K562 (cell line): Measurements from ENCODE around the gene HOXB6. TPM values are rescaled to one million over a fixed set of nuclear protein-coding genes. Genes with fewer than 3 reads are reported as not detected.

ENCODE experiments used
- ATAC-seq: fragments of 200-7000 bp; cut with Tn5 transposase; 3 replicates; pipeline ENCODE4 v1.9.1; 2020; ENCODE audit warnings: moderate library complexity
- BruUV-seq: library from RNA; stranded (reverse); fragments of 400-500 nt; replicated peaks from 2 replicates; lab custom pipeline; 2021; lab: Mats Ljungman, UMichigan
- CTCF ChIA-PET: fragments of 300-600 bp; formaldehyde crosslinking; extraction: SDS; loops from one replicate; lab custom pipeline; 2021; ENCODE audit warnings: low intra/inter-chr PET ratio; lab: Yijun Ruan, JAX
- POLR2A ChIA-PET: fragments of 300-600, 350-650 bp; sonication (Branson Sonifier 250); formaldehyde crosslinking; extraction: SDS; loops from one replicate; lab custom pipeline; 2021; ENCODE audit warnings: antibody characterized with exemption, inconsistent platforms; lab: Yijun Ruan, JAX
- DNase-seq, 4 experiments: peaks; one replicate each; pipeline versions ENCODE4 v3.0.0 to v3.0.0-alpha.2; 2011 to 2018; ENCODE audit warnings: low spot score in 3 of 4, mixed read lengths in 3 of 4; ENCODE audit errors: extremely low read depth in 1 of 4
- FAIRE-seq: peaks from 2 replicates; lab custom pipeline; 2011; peaks lifted over from hg19 to GRCh38; lab: Jason Lieb, UNC
- H2AFZ ChIP-seq: 2 replicates; pipeline ENCODE4 v1.6.0; 2011; ENCODE audit warnings: low read depth, low read length, control low read depth, inconsistent platforms
- H3K27ac ChIP-seq: fragments of 200-600 bp; 3 replicates; pipeline ENCODE4 v1.8.0; 2011; ENCODE audit warnings: low read depth, mild to moderate bottlenecking, control low read depth, inconsistent platforms, low read length, moderate library complexity, mixed read lengths; ENCODE audit errors: extremely low read depth
- H3K27me3 ChIP-seq, 2 experiments: fragments of 300-600 bp in 1 of 2; 2 replicates in 1 of 2; 3 replicates in 1 of 2; pipeline versions ENCODE4 v1.6.0 to v1.8.0; 2011; ENCODE audit warnings: inconsistent platforms in 2 of 2, low read length in 2 of 2, mild to moderate bottlenecking in 1 of 2, mixed read lengths in 1 of 2, moderate library complexity in 1 of 2; ENCODE audit not compliant: control insufficient read depth in 2 of 2, insufficient read depth in 2 of 2
- H3K36me3 ChIP-seq: fragments of 300-600 bp; 3 replicates; pipeline ENCODE4 v1.8.0; 2011; ENCODE audit warnings: mild to moderate bottlenecking, low read length, inconsistent platforms; ENCODE audit not compliant: control insufficient read depth, insufficient read depth
- H3K4me1 ChIP-seq, 2 experiments: fragments of 200-600 bp in 1 of 2; replicated peaks in 1 of 2; 2 replicates in 1 of 2; 3 replicates in 1 of 2; pipeline versions ENCODE4 v1.5.1 to v1.8.0; 2011; ENCODE audit warnings: inconsistent platforms in 2 of 2, low read length in 2 of 2, mild to moderate bottlenecking in 1 of 2, mixed read lengths in 1 of 2, moderate library complexity in 1 of 2; ENCODE audit not compliant: control insufficient read depth in 2 of 2, insufficient read depth in 2 of 2
- H3K4me2 ChIP-seq: 2 replicates; pipeline ENCODE4 v1.6.1; 2011; ENCODE audit warnings: low read length, control low read depth, inconsistent platforms, mixed read lengths; ENCODE audit not compliant: insufficient read depth
- H3K4me3 ChIP-seq: fragments of 200-600 bp; sonication (generic), shearing (Covaris generic); 2 replicates; pipeline ENCODE4 v1.5.1; 2016; ENCODE audit warnings: control low read depth, inconsistent platforms
- H3K79me2 ChIP-seq: fragments of 200-600 bp; 3 replicates; pipeline ENCODE4 v1.8.0; 2011; ENCODE audit warnings: low read length, inconsistent platforms; ENCODE audit not compliant: control insufficient read depth, insufficient read depth
- H3K9ac ChIP-seq, 2 experiments: 2 replicates each; pipeline versions ENCODE4 v1.6.0 to v1.6.1; 2011; ENCODE audit warnings: low read depth in 2 of 2, low read length in 2 of 2, control low read depth in 1 of 2, inconsistent platforms in 1 of 2, mild to moderate bottlenecking in 1 of 2, mixed read lengths in 1 of 2; ENCODE audit not compliant: insufficient read depth in 1 of 2
- H3K9me1 ChIP-seq: one replicate; pipeline ENCODE4 v1.6.0; 2011; ENCODE audit warnings: inconsistent platforms, mild to moderate bottlenecking, low read length, moderate library complexity; ENCODE audit not compliant: control insufficient read depth, insufficient read depth
- H3K9me3 ChIP-seq: replicated peaks from 2 replicates; pipeline ENCODE4 v1.5.1; 2011; ENCODE audit warnings: low read depth, low read length, inconsistent platforms; ENCODE audit not compliant: control insufficient read depth, insufficient read depth
- H4K20me1 ChIP-seq: replicated peaks from 2 replicates; pipeline ENCODE4 v1.6.1; 2011; ENCODE audit warnings: low read length, inconsistent platforms, mixed read lengths; ENCODE audit not compliant: control insufficient read depth, insufficient read depth
- CREB3 ChIP-seq: fragments of 450-650 bp; conservative IDR thresholded peaks from 2 replicates; pipeline ENCODE4 v1.6.1; 2016; ENCODE audit warnings: missing genetic modification characterization, low read depth, mild to moderate bottlenecking, missing compliant biosample characterization, moderate library complexity
- E2F3 ChIP-seq: fragments of 250-450 bp; sonication (Bioruptor Pico); IDR thresholded peaks from 2 replicates; pipeline ENCODE4 v1.4.0; 2020; ENCODE audit warnings: mild to moderate bottlenecking
- FOXA3 ChIP-seq, 2 experiments: fragments of 450-650 bp in 1 of 2; sonication (generic) in 1 of 2; formaldehyde crosslinking; IDR thresholded peaks in 1 of 2; conservative IDR thresholded peaks in 1 of 2; 2 replicates each; pipeline versions ENCODE4 v1.4.0 to v1.8.0; 2020 to 2022; ENCODE audit warnings: mild to moderate bottlenecking in 2 of 2, missing genetic modification reagents in 1 of 2
- ILF3 ChIP-seq: fragments of 450-650 bp; IDR thresholded peaks from 2 replicates; pipeline ENCODE4 v1.6.1; 2018; ENCODE audit warnings: antibody characterized with exemption, mild to moderate bottlenecking, moderate library complexity, borderline replicate concordance
- KHSRP ChIP-seq: fragments of 450-650 bp; IDR thresholded peaks from 2 replicates; pipeline ENCODE4 v1.6.1; 2017
- MTF1 ChIP-seq: fragments of 250-450 bp; sonication (Bioruptor Pico); IDR thresholded peaks from 2 replicates; pipeline ENCODE4 v1.9.0; 2021; ENCODE audit warnings: moderate library complexity, mild to moderate bottlenecking, inconsistent platforms, borderline replicate concordance
- MYNN ChIP-seq, 2 experiments: sonication (generic); formaldehyde crosslinking in 1 of 2; IDR thresholded peaks; 2 replicates each; pipeline versions ENCODE4 v1.5.0 to v1.6.1; 2016 to 2020; ENCODE audit warnings: antibody characterized with exemption in 1 of 2, missing genetic modification reagents in 1 of 2
- RAD21 ChIP-seq, 2 experiments: fragments of 250-450 bp in 1 of 2; fragments of 450-650 bp in 1 of 2; sonication (Bioruptor Pico) in 1 of 2; formaldehyde crosslinking in 1 of 2; IDR thresholded peaks in 1 of 2; conservative IDR thresholded peaks in 1 of 2; 2 replicates each; pipeline versions ENCODE4 v1.4.0 to v1.8.0; 2020 to 2022; ENCODE audit warnings: mild to moderate bottlenecking in 2 of 2, moderate library complexity in 1 of 2
- RBFOX2 ChIP-seq: fragments of 200-400 bp; formaldehyde crosslinking; IDR thresholded peaks from 2 replicates; pipeline ENCODE4 v1.6.1; 2017; ENCODE audit warnings: low read depth, mild to moderate bottlenecking, low read length, moderate library complexity
- RCOR1 ChIP-seq, 2 experiments: IDR thresholded peaks; 2 replicates each; pipeline ENCODE4 v1.6.1; 2012; ENCODE audit warnings: low read depth in 2 of 2, low read length in 2 of 2, borderline replicate concordance in 1 of 2, improper control_type of control experiment in 1 of 2
- VEZF1 ChIP-seq: fragments of 200-800 bp; sonication (Bioruptor generic); IDR thresholded peaks from 2 replicates; pipeline ENCODE4 v1.6.1; 2017; ENCODE audit warnings: missing genetic modification characterization, missing compliant biosample characterization
- ZNF75A ChIP-seq: fragments of 450-650 bp; formaldehyde crosslinking; IDR thresholded peaks from 2 replicates; pipeline ENCODE4 v1.4.0; 2020; ENCODE audit warnings: mild to moderate bottlenecking
- WGBS: fragments of 100-300 bp; shearing (Covaris generic); methylation state at CpG from one replicate; pipeline ENCODE4 v1.1.6; 2016; ENCODE audit warnings: low coverage, mixed read lengths; ENCODE audit not compliant: insufficient coverage; ENCODE audit errors: missing lambda C conversion rate; 5-methylcytosine and 5-hydroxymethylcytosine counted together
- in situ Hi-C: fragments of 300-500 bp; cut with MboI; formaldehyde crosslinking; loops from 4 replicates; pipeline ENCODE4 v1.15.0; 2018; ENCODE audit warnings: inconsistent platforms, mixed read lengths
- intact Hi-C: fragments of 100-400 bp; cut with micrococcal nuclease; formaldehyde crosslinking; loops from 2 replicates; pipeline ENCODE4 v1.14.2; 2022
- polyA plus RNA-seq, 8 experiments: library from polyadenylated mRNA; depleted of rRNA in 4 of 8; stranded (reverse) in 5 of 8; unstranded in 3 of 8; fragments of >200 nt; fragmentation: Nextera tagmentation in 2 of 8; fragmentation: Illumina TruSeq in 1 of 8; extraction: Ambion mirVana in 2 of 8; extraction: Trizol in 1 of 8; gene quantifications; 2 replicates each; pipeline versions ENCODE4 v1.2.1 to v1.2.3, GENCODE V29; 2011 to 2014; ENCODE audit warnings: inconsistent platforms in 1 of 8, missing spikeins in 1 of 8
- total RNA-seq, 7 experiments: library from RNA; depleted of rRNA in 6 of 7; stranded (reverse); fragments of >200 nt in 6 of 7; fragmentation: Illumina TruSeq in 2 of 7; extraction: Trizol in 2 of 7; gene quantifications; 2 replicates each; pipeline versions ENCODE4 v1.2.1 to v1.2.3, GENCODE V29; 2011 to 2021; ENCODE audit warnings: low replicate concordance in 1 of 7

HOXB6 gene
- total and polyA plus RNA-seq, 9 of the 15 experiments (the other 6 are each of a cell fraction or from before 2014, with no cell fraction given): 1.2 to 14.8 (median 4.9) TPM

GRCh38 chr17:48553190-48553547 is 51.6 kb downstream of the HOXB6 start:
- in situ Hi-C loops: no loop called here
- no peak for FAIRE-seq

GRCh38 chr17:48552466-48553189 is 52.2 kb downstream of the HOXB6 start:
- Histone ChIP-seq H3K36me3 (peaks cover 65% of the 10 kb centered on the region; the same call in 2 of the 3 replicates), H3K9ac (peak overlapping the region in 1 of 2 experiments; percentile 5; a peak in 1 of 4 replicates), H3K27ac (peak overlapping the region; percentile 1; the same call in 1 of the 3 replicates), H3K9me1 (no peaks in the 10 kb centered on the region), H3K4me2 (peak overlapping the region; percentile 18; the same call in 1 of the 2 replicates), H2AFZ (no peak overlapping the region), H3K4me1 (peaks cover 51 to 58% of the 10 kb centered on the region in 2 experiments), H3K4me3 (no peak overlapping the region), H4K20me1 (no peaks in the 10 kb centered on the region), H3K27me3 (no peaks in the 10 kb centered on the region), H3K9me3 (no peaks in the 10 kb centered on the region), H3K79me2 (peaks cover 68% of the 10 kb centered on the region)
- ChIA-PET POLR2A (interaction anchor here (0.5 to 0.9 kb wide), 2 partner anchors 18 to 35 kb away, joined by 3 read pairs; no protein-coding TSS in a partner anchor), CTCF (no interaction called here)
- BruUV-seq: no TSS peak
- no peak for DNase-seq
- 54% methylated on average over 2 of the region's 11 CpGs for WGBS
- FAIRE-seq: no peak
- in situ Hi-C loops (no loop called here), intact Hi-C loops (no loop called here)
- ATAC-seq: no peak
- TF ChIP-seq FOXA3 (CRISPR knock-in tag; conservative IDR thresholded peaks at IDR 0.05 in 1 of 2, IDR thresholded peaks at IDR 0.05 in 1 of 2) (no peak), CREB3 (tag) (no peak), VEZF1 (0 out of 2 replicates have a peak, but pooled peaks have one; percentile 3), KHSRP (no peak), MYNN (IDR thresholded peaks at IDR 0.05) (peak; percentile 67), MYNN (CRISPR knock-in tag; IDR thresholded peaks at IDR 0.05) (no peak), E2F3 (CRISPR knock-in tag) (no peak), ILF3 (no peak), ZNF75A (CRISPR knock-in tag) (no peak), MTF1 (CRISPR knock-in tag) (no peak), RBFOX2 (0 out of 2 replicates have a peak, but pooled peaks have one; percentile 9)

More at GRCh38 chr17:48553190-48553547, 51.6 kb downstream of the HOXB6 start:
- peak in 1 of 2 experiments; percentile 4; a peak in 1 of 4 replicates for TF ChIP-seq RAD21 (CRISPR knock-in tag; conservative IDR thresholded peaks at IDR 0.05 in 1 of 2, IDR thresholded peaks at IDR 0.05 in 1 of 2)
- TF ChIP-seq RCOR1 (IDR thresholded peaks at IDR 0.05; ENCODE audit: borderline replicate concordance in 1 of 2, low read depth in 2 of 2, low read length in 2 of 2): no peak
- H3K4me2 ChIP-seq: no peak overlapping the region
- peak overlapping the region in 1 of 2 experiments; percentile 5; a peak in 1 of 4 replicates for H3K9ac ChIP-seq
- POLR2A ChIA-PET: no interaction called here
- H3K79me2 ChIP-seq: peaks cover 65% of the 10 kb centered on the region
- 58% methylated on average over 5 of the region's 5 CpGs for WGBS
- no peak overlapping the region for H3K4me3 ChIP-seq
- H3K27me3 ChIP-seq: no peaks in the 10 kb centered on the region
- H3K4me1 ChIP-seq: peaks cover 56 to 57% of the 10 kb centered on the region in 2 experiments
- CTCF ChIA-PET: no interaction called here
- BruUV-seq: no TSS peak
- H3K36me3 ChIP-seq: peaks cover 70% of the 10 kb centered on the region; the same call in 2 of the 3 replicates
- DNase-seq (no peak), ATAC-seq (no peak)
- no peaks in the 10 kb centered on the region for H3K9me3 ChIP-seq
- H3K9me1 ChIP-seq: no peaks in the 10 kb centered on the region
- no peaks in the 10 kb centered on the region for H4K20me1 ChIP-seq
- H2AFZ ChIP-seq: no peak overlapping the region
- intact Hi-C loops: no loop called here
- H3K27ac ChIP-seq: peak overlapping the region; percentile 1; the same call in 1 of the 3 replicates
